ES-I3 (cell line): ENCODE results near the gene CSTPP1.
A peak's percentile ranks its signal among the peaks of the same experiment; 100 is the strongest.

Experiments
- H3K36me3 ChIP-seq: 2 replicates; pipeline ENCODE4 v1.6.1; 2013; ENCODE audit warnings: mild to moderate bottlenecking, low read length, control low read depth, moderate library complexity; ENCODE audit not compliant: insufficient read depth
- H3K4me1 ChIP-seq: 2 replicates; pipeline ENCODE4 v1.6.1; 2013; ENCODE audit warnings: mild to moderate bottlenecking, control low read depth, low read length; ENCODE audit not compliant: insufficient read depth
- H3K9ac ChIP-seq: 2 replicates; pipeline ENCODE4 v1.6.1; 2013; ENCODE audit warnings: low read depth, mild to moderate bottlenecking, low read length, moderate library complexity
- H3K9me3 ChIP-seq: 2 replicates; pipeline ENCODE4 v1.6.1; 2013; ENCODE audit warnings: mild to moderate bottlenecking, low read length, moderate library complexity; ENCODE audit not compliant: control insufficient read depth, insufficient read depth

Gene CSTPP1, protein sequence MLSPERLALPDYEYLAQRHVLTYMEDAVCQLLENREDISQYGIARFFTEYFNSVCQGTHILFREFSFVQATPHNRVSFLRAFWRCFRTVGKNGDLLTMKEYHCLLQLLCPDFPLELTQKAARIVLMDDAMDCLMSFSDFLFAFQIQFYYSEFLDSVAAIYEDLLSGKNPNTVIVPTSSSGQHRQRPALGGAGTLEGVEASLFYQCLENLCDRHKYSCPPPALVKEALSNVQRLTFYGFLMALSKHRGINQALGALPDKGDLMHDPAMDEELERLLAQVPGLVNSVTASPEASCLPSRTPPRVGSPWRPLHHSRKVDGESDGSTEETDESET

DNA sequence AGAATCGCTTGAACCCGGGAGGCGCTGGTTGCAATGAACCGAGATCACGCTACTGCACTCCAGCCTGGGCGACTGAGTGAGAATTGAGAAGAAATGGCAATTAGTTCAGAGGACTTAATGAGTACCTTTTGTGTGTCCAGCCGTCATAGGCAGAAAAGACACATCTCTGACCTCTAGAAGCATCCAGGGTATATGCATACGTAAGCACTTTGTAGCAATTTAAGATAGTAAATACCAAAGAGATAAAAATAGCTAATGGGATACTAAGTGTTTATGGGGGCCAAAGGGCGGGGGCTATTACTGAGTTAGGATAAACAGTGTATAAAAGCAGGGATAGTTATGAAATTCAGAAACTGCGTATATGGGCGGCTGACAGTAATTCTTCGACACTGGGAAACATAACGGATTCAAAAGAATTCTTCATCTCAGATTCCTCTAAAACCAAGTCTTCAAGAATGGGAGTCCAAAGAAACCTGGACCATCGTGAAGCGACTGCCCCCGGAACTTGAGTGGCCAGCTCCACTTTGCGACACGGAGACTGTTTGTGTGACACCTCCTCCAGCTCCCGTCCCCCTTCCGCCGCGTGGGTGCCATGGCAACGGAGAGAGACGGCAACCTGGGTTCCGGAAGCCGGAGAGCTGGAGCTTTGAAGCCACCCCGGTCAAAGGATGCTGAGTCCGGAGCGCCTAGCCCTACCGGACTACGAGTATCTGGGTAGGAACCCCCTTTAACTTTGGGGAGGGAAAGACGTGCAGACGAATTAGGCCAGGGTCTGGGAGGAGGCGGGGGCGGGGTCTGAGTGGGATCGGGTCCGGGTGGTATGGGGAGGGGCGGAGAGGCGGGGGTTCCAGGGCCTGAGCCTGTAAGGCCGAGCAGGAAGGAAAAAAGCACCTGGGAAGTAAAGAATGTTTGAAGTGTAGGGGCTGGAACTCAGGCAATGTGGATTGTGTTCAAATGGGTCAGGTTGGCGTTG is at the start of gene CSTPP1:
Gene CSTPP1, plus strand, starts transcription at position 624 of the 973 bp plus-strand sequence. Its CDS starts 45 bp downstream, at position 669.
- Histone ChIP-seq H3K36me3 (no peaks in the 10 kb centered on the region; the same call in 1 of the 2 replicates), H3K4me1 (no peaks in the 10 kb centered on the region), H3K9me3 (no peaks in the 10 kb centered on the region), H3K9ac (peak within 1 kb of the TSS; percentile 56)

DNA sequence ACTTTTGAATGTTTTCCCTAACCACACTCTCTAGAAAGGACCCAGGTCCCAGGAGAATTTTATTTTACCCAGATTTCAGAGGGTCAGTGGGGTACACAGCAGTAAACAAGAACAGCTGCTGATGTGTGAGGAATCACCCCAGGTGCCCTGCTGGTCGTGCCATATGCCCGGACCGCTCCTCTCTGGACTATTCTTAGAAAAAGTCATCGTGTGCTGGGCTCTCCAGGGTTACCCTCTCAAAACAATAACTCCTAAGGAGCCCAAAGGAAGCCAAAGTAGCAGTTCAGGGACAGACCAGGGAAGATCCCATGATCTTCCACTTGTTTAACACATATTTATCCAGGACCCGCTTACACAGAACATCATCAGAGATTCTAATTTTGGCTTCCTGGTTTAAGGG is 47.9 kb upstream of the CSTPP1 start:
- no peak overlapping the region for H3K9ac ChIP-seq
- H3K9me3 ChIP-seq, result no peaks in the 10 kb centered on the region
- H3K4me1 ChIP-seq, result no peaks in the 10 kb centered on the region
- H3K36me3 ChIP-seq, result peaks cover 4% of the 10 kb centered on the region

DNA sequence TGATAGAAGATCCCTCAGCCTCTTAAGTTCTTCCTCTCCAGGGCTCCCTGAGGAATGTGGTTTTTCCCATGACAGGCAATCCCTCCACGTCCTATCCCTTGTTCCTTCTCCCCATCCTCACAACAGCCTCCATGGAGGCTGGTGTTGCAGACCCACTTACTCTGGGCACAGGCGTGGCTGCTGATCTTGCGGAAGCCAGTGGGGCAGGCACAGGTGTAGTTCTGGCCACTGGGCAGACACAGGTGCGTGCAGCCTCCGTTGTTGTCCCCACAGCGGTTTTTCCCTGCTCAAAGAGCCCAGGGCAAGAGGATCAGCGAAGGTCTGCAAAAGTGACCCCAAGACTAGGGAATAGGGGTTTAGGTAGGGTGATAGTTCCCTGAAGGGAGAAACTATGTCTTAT is 47.3 kb upstream of the CSTPP1 start:
- Histone ChIP-seq H3K9ac (no peak overlapping the region), H3K9me3 (no peaks in the 10 kb centered on the region), H3K36me3 (no peaks in the 10 kb centered on the region; the same call in 1 of the 2 replicates), H3K4me1 (no peaks in the 10 kb centered on the region)

- Histone ChIP-seq H3K9me3 (no peaks in the 10 kb centered on the region), H3K9ac (no peak overlapping the region), H3K36me3 (no peaks in the 10 kb centered on the region; the same call in 1 of the 2 replicates), H3K4me1 (no peaks in the 10 kb centered on the region)
Measured at GRCh38 chr11:46889689-46890475, 46.7 kb upstream of the CSTPP1 start.

DNA sequence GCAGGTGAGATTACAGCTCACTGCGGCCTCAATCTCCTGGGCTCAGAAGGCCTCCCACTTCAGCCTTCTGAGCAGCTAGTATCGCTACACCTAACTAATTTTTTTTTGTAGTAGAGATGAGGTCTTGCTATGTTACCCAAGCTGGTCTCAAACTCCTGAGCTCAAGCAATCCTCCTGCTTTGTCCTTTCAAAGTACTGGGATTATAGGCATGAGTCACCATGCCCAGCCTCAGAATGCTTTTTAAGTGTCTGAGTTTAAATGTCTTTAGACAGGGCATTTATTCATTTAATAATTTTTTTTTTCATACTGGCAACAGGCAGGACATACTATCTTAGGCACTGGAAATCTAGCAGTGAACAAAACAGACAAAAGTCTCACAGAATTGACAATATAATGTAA is 45.9 kb upstream of the CSTPP1 start:
- H3K9me3 ChIP-seq, result no peaks in the 10 kb centered on the region
- no peak overlapping the region for H3K9ac ChIP-seq
- H3K4me1 ChIP-seq, result no peaks in the 10 kb centered on the region
- H3K36me3 ChIP-seq, result no peaks in the 10 kb centered on the region; the same call in 1 of the 2 replicates

DNA sequence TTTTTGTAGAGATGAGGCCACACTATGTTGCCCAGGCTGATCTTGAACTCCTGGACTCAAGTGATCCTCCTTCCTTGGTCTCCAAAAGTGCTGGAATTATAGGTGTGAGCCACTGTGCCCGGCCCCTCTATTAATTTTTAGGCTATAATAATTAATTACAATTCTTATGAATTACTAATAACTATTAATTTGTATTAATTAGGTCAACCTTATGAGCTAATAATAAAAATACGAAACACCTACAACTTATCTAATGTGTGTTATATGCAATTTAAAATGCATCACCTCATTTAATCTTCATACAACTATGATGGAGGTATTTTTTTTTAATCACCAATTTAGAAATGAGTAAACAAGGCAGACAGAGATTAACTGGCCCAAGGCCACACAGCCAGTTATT is 44.5 kb upstream of the CSTPP1 start:
- Histone ChIP-seq H3K9me3 (no peaks in the 10 kb centered on the region), H3K4me1 (peaks cover 5% of the 10 kb centered on the region; the same call in 1 of the 2 replicates), H3K9ac (no peak overlapping the region), H3K36me3 (no peaks in the 10 kb centered on the region; the same call in 1 of the 2 replicates)

GRCh38 chr11:46892838-46893237 is 43.7 kb upstream of the CSTPP1 start:
- Histone ChIP-seq H3K36me3 (no peaks in the 10 kb centered on the region; the same call in 1 of the 2 replicates), H3K9me3 (no peaks in the 10 kb centered on the region), H3K4me1 (peaks cover 5% of the 10 kb centered on the region; the same call in 1 of the 2 replicates), H3K9ac (no peak overlapping the region)

DNA sequence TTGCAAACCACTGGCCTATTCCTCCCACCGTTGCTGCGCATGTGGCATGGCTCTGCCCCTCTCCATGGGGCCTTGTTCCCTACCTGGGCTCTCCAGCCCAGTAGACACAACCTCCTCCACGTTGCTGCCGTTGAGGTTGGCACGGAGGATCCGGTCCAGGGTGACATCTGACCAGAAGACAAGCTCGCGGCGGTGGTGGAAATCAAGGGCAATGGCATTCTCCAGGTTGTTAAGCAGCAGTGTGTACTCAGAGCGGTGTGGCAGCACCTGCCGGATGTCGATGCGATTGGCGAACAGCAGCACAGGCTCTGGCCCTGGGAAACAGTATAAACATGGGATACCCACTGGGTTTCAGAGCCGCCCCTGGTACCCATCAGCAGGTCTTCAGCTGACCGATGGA is 42.1 kb upstream of the CSTPP1 start:
- peaks cover 5% of the 10 kb centered on the region; the same call in 1 of the 2 replicates for H3K4me1 ChIP-seq
- no peak overlapping the region for H3K9ac ChIP-seq
- no peaks in the 10 kb centered on the region; the same call in 1 of the 2 replicates for H3K36me3 ChIP-seq

GRCh38 chr11:46894961-46895360 is 41.6 kb upstream of the CSTPP1 start:
- Histone ChIP-seq H3K9me3 (no peaks in the 10 kb centered on the region), H3K36me3 (no peaks in the 10 kb centered on the region; the same call in 1 of the 2 replicates)

More for the DNA sequence above, 42.1 kb upstream of the CSTPP1 start:
- no peaks in the 10 kb centered on the region for H3K9me3 ChIP-seq

GRCh38 chr11:46895821-46896220 is 40.7 kb upstream of the CSTPP1 start:
- H3K36me3 ChIP-seq, result no peaks in the 10 kb centered on the region; the same call in 1 of the 2 replicates
- no peak overlapping the region for H3K9ac ChIP-seq
- no peaks in the 10 kb centered on the region for H3K9me3 ChIP-seq
- peaks cover 5% of the 10 kb centered on the region; the same call in 1 of the 2 replicates for H3K4me1 ChIP-seq

More at GRCh38 chr11:46894961-46895360, 41.6 kb upstream of the CSTPP1 start:
- peaks cover 5% of the 10 kb centered on the region; the same call in 1 of the 2 replicates for H3K4me1 ChIP-seq
- no peak overlapping the region for H3K9ac ChIP-seq

DNA sequence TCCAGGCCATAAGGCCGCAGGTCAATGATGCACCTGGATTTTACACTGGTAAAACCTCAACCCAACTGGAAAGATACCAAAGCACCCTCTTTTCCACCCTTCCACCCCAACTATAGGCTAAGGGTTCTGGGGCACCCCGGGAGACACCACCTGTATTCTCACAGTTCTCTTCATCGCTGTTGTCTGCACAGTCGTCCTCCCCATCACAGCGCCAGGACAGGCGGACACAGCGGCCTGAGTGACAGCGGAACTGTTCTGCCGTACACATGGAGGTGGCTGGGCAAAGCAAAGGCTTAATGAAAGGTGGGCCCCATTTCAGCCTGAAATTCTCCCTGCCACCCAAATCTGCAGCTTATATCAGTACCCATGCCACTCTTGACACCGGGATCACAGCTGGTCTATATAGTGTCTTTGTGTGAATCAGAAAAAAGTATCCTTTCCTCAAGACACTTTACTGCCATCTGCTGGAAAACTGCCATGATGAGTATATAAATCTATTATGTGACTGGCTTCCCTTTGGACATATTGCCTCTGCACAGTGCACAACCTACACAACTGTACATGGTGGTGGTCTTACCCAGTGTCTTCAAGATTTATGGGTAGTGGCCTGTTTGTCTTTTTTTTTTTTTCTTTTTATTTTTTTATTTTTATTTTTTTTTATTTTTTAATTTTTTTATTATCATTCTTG is 39.7 kb upstream of the CSTPP1 start:
- no peaks in the 10 kb centered on the region; the same call in 1 of the 2 replicates for H3K36me3 ChIP-seq

DNA sequence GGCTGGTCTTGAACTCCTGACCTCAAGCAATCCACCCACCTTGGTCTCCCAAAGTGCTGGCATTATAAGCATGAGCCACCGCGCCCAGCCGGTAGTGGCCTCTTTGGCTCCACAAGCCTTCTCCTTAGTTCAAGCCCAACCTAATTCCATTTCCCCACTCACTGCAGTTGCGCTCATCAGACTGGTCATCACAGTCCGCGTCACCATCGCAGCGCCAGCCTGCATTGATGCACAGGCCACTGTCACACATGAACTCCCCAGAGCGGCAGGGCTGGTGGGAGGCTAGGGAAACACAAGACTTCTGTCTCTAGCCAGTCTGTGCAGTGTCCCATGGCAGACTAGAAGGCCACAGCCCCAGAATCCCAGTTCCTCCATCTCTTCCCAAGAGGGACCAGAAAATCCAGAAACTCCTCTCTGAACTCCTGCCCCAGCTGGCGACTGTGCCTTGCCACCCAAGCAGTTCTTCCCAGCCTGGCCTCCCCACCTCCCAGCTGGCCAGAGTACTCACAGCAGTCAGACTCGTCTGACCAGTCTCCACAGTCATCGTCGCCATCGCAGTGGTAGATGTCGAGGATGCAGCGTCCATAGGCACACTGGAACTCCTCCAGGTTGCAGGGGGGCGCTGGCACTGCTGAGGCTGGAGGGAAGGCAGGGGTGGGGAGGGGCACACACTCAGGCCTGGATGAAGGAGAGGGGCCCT is 38.0 kb upstream of the CSTPP1 start:
- H3K9me3 ChIP-seq, result no peaks in the 10 kb centered on the region
- peaks cover 5% of the 10 kb centered on the region; the same call in 1 of the 2 replicates for H3K4me1 ChIP-seq
- no peaks in the 10 kb centered on the region; the same call in 1 of the 2 replicates for H3K36me3 ChIP-seq
- H3K9ac ChIP-seq, result no peak overlapping the region

More for the DNA sequence above, 39.7 kb upstream of the CSTPP1 start:
- Histone ChIP-seq H3K9ac (no peak overlapping the region), H3K4me1 (peaks cover 5% of the 10 kb centered on the region; the same call in 1 of the 2 replicates), H3K9me3 (no peaks in the 10 kb centered on the region)
